ENCODE measurements around the gene CMSS1.
"Not testable (repeated sequence)": the region's sequence is repeated elsewhere in the genome, so short reads cannot be mapped to it uniquely, and the experiment has no call there.

CMSS1 gene

GRCh38 chr3:100221159-100221558 lies 403.5 kb downstream of the CMSS1 start:
- TF ChIP-seq CTCF (IDR thresholded peaks at IDR 0.05; ENCODE audit: low read depth, low read length, missing control alignments): no peak
- DNase-seq (ENCODE audit: low read depth): no peak
- in situ Hi-C loops (cut with HindIII; ENCODE audit: low sequenced_read_pairs): no loop called here
- H3K4me3 ChIP-seq (ENCODE audit: low read depth, low read length): no peak overlapping the region

- DNase-seq (ENCODE audit: low read depth): no peak
- no peak overlapping the region for H3K4me3 ChIP-seq (ENCODE audit: low read depth, low read length)
- in situ Hi-C loops (cut with HindIII; ENCODE audit: low sequenced_read_pairs): no loop called here
- no peak for TF ChIP-seq CTCF (IDR thresholded peaks at IDR 0.05; ENCODE audit: low read depth, low read length, missing control alignments)
Measured at GRCh38 chr3:100225193-100225592, 407.5 kb downstream of the CMSS1 start.

GRCh38 chr3:100225883-100226282 lies 408.2 kb downstream of the CMSS1 start:
- no peak for TF ChIP-seq CTCF (IDR thresholded peaks at IDR 0.05; ENCODE audit: low read depth, low read length, missing control alignments)
- DNase-seq (ENCODE audit: low read depth): no peak
- in situ Hi-C loops (cut with HindIII; ENCODE audit: low sequenced_read_pairs): no loop called here
- H3K4me3 ChIP-seq (ENCODE audit: low read depth, low read length): no peak overlapping the region

- DNase-seq (ENCODE audit: low read depth): no peak
- no peak for TF ChIP-seq CTCF (IDR thresholded peaks at IDR 0.05; ENCODE audit: low read depth, low read length, missing control alignments)
- H3K4me3 ChIP-seq (ENCODE audit: low read depth, low read length): no peak overlapping the region
- in situ Hi-C loops (cut with HindIII; ENCODE audit: low sequenced_read_pairs): no loop called here
Measured at GRCh38 chr3:100226712-100227429, 409.2 kb downstream of the CMSS1 start.

GRCh38 chr3:100227511-100227921 lies 409.9 kb downstream of the CMSS1 start:
- no peak overlapping the region for H3K4me3 ChIP-seq (ENCODE audit: low read depth, low read length)
- in situ Hi-C loops (cut with HindIII; ENCODE audit: low sequenced_read_pairs): no loop called here
- no peak for DNase-seq (ENCODE audit: low read depth)
- TF ChIP-seq CTCF (IDR thresholded peaks at IDR 0.05; ENCODE audit: low read depth, low read length, missing control alignments): no peak

GRCh38 chr3:100228247-100228646 lies 410.6 kb downstream of the CMSS1 start:
- no peak overlapping the region for H3K4me3 ChIP-seq (ENCODE audit: low read depth, low read length)
- in situ Hi-C loops (cut with HindIII; ENCODE audit: low sequenced_read_pairs): no loop called here
- DNase-seq (ENCODE audit: low read depth): no peak
- TF ChIP-seq CTCF (IDR thresholded peaks at IDR 0.05; ENCODE audit: low read depth, low read length, missing control alignments): no peak

- H3K4me3 ChIP-seq (ENCODE audit: low read depth, low read length); DNase-seq (ENCODE audit: low read depth); in situ Hi-C loops (cut with HindIII; ENCODE audit: low sequenced_read_pairs): not testable (repeated sequence)
Measured at GRCh38 chr3:100229188-100229587, 411.5 kb downstream of the CMSS1 start.
